Astrocyte (in vitro differentiated cells and primary cell): ENCODE measurements around the gene NDUFV3.

Source experiments
- EZH2 ChIP-seq: IDR thresholded peaks from 2 replicates; pipeline ENCODE4 v1.6.1; 2012; ENCODE audit warnings: mild to moderate bottlenecking, low read length, inconsistent platforms; ENCODE audit not compliant: insufficient read depth
- TF ChIP-seq, protein P1 (sequence below): IDR thresholded peaks from 2 replicates; pipeline ENCODE4 v1.5.1; 2011; ENCODE audit warnings: low read depth, mild to moderate bottlenecking, inconsistent platforms, low read length, moderate library complexity; ENCODE audit not compliant: insufficient read depth

GRCh38 chr21:42913476-42913875, 20.4 kb downstream of the NDUFV3 start:
- TF ChIP-seq, protein P1, sequence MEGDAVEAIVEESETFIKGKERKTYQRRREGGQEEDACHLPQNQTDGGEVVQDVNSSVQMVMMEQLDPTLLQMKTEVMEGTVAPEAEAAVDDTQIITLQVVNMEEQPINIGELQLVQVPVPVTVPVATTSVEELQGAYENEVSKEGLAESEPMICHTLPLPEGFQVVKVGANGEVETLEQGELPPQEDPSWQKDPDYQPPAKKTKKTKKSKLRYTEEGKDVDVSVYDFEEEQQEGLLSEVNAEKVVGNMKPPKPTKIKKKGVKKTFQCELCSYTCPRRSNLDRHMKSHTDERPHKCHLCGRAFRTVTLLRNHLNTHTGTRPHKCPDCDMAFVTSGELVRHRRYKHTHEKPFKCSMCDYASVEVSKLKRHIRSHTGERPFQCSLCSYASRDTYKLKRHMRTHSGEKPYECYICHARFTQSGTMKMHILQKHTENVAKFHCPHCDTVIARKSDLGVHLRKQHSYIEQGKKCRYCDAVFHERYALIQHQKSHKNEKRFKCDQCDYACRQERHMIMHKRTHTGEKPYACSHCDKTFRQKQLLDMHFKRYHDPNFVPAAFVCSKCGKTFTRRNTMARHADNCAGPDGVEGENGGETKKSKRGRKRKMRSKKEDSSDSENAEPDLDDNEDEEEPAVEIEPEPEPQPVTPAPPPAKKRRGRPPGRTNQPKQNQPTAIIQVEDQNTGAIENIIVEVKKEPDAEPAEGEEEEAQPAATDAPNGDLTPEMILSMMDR = no peak
- TF ChIP-seq EZH2 = no peak
